Stromal cell of bone marrow (primary cell): ENCODE measurements around the gene RGS7.
"Not testable (repeated sequence)": the region's sequence is repeated elsewhere in the genome, so short reads cannot be mapped to it uniquely, and the experiment has no call there.

ENCODE experiments used
- DNase-seq: peaks from one replicate; pipeline ENCODE4 v3.0.0-alpha.2; 2012; ENCODE audit warnings: low read depth

The RGS7 gene

DNA sequence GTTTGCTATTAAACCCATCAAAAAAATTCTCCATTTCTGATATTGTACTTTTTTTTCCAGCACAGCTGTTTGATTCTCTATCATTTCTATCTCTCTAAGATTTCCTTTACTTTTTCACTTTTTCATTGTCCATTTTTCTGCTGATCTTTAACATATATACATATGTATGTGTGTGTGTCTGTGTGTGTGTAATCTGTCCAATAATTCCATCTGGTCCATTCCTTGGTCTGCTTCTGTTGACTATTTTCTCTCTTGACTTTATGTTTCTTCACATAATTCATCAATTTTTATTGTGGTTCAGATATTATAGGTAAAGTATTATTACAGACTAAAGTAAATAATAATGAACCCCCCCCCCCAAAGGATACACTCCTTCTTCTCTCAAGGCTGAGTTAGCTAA lies 84.2 kb downstream of the RGS7 start:
- no peak for DNase-seq

- no peak for DNase-seq
Observed at GRCh38 chr1:241271427-241271826, 85.6 kb downstream of the RGS7 start.

GRCh38 chr1:241270016-241270415 lies 87.0 kb downstream of the RGS7 start:
- no peak for DNase-seq

- DNase-seq: no peak
Observed at GRCh38 chr1:241269116-241269515, 87.9 kb downstream of the RGS7 start.

- DNase-seq: peak; percentile 24
Observed at GRCh38 chr1:241266121-241266520, 90.9 kb downstream of the RGS7 start.

DNA sequence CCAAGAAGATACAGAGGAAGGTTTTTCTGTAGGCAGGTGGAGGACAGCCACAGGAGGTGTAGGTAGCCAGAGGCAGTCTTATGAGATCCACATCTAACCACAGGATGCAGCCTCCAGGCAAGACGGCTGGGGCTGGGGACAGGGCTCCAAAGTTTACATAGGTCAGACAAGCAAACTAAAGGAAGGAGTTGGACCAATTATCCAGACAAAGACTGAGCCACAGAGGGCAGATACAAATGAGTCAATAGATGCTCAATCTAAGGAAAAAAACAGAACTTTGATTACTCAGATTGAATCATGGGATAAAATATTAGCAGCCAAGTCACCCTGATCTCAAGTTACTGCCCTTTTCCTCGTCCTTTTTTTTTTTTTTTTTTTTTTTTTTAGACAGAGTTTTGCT lies 91.6 kb downstream of the RGS7 start:
- DNase-seq: peak; percentile 36

GRCh38 chr1:241263346-241263745 lies 93.7 kb downstream of the RGS7 start:
- DNase-seq: no peak

GRCh38 chr1:241253471-241253870 lies 103.5 kb downstream of the RGS7 start:
- DNase-seq: peak; percentile 25

GRCh38 chr1:241250465-241250864 lies 106.5 kb downstream of the RGS7 start:
- no peak for DNase-seq

DNA sequence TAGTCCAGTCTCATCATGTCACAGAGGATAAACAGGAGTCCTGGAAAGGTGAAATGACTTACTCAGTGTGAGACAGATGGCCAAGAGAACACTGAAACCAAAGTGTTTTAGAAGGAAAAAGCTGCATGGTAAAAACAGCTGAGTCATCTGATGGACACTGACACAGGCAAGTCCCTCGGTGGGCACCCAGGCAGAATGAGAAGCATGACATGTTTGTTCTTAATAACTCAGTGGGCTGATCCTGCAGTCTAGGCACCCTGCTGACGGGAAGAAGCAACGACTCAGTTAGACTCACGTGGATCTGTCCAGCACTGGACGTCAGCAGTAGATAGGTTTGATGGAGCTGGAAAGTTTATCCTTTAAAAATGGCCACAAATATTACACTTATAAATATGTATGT lies 116.9 kb downstream of the RGS7 start:
- DNase-seq: no peak

DNA sequence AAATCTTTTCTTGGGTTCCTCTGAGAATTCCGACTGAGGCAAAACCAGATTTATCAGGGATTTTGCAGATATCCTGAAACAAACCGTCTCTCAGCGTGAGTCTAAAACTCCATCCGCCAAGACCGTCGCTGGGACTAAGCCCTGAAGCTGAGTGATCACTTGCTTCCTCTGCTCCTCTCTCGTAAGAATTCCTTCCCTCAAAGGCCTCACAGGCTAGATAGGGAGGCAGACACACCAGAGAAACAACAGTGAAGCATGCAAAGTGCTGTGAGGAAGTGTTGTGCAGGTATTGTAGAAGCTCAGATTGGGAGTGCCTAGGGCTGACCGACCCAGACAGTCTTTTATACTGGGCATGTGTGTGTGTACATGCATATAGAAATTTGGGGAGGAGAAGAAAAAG lies 119.1 kb downstream of the RGS7 start:
- no peak for DNase-seq

DNA sequence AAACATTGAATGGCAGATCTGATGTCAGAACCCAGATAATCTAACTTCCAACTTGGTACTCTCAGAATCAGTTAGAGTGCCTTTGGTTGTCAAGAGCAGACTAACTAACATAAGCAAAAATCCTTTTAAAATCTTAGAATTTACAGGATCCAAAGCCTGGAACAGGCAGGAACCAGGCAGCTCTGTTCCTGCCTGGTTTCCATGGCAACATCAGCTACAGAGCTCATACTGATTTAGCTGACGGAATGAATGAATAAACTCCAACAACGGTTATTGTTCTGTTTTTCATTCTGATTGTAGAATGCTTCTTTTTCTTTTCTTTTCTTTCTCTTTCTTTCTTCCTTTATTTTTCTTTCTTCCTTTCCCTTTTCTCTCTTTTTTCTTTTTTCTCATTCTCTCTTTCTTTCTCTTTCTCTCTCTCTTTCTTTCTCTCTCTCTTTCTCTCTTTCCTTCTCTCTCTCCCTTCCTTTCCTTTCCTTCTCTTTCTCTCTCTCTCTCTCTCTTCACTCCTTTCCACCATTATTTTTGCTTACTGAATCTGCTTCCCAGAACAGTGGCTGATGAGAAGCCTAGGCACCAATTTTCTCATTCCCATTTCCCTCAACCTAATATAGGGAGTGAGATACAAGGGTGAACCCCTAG lies 121.6 kb downstream of the RGS7 start:
- no peak for DNase-seq

- DNase-seq: no peak
Observed at GRCh38 chr1:241229711-241230110, 127.3 kb downstream of the RGS7 start.

DNA sequence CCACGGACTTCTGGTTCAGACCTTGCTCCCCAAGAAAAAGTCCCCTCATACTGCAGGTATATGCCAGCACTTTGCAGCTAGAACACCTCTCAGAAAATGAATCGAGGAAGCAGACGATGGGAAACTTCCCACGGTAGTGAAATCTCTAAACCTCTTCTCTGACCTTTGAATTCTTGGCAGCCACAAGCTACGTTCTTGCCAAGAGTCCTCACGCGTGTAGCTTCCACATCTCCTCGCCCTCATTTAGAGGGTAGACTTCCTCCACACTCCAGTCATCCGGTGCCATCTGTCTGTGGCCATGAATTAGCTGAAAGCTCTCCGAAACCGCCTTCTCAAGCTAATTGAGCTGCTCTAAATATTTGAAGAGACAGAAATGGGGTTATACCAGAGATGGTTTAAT lies 127.8 kb downstream of the RGS7 start:
- DNase-seq: no peak

DNA sequence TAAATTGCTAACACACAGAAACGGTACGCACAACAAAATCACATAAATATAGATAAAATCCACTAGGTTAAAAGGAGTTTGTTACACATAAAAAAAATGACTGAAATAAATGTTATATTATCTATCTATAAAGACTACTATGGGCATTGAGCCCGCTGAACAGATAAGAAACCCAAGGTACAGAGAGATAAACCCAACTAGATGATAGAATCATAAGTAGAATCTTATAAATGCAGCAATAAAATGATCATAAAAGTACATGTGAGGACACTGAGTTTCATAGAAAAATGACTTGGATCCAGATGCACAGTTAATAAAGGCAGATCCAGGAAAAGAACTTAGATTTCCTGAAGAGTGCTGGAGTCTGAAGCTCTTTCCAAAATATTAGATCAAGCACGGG lies 128.7 kb downstream of the RGS7 start:
- DNase-seq: no peak

- no peak for DNase-seq
Observed at GRCh38 chr1:241225741-241226140, 131.3 kb downstream of the RGS7 start.

DNA sequence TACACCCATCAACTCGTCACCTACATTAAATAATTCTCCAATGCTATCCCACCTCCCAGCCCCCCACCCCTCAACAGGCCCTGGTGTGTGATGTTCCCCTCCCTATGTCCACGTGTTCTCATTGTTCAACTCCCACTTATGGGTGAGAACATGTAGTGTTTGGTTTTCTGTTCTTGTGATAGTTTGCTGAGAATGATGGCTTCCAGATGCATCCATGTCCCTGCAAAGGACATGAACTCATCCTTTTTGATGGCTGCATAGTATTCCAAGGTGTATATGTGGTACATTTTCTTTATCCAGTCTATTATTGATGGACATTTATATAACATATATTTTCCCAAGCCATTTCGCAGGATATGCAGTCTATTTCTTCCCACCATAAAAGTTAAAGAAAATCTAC lies 132.8 kb downstream of the RGS7 start:
- DNase-seq: not testable (repeated sequence)

DNA sequence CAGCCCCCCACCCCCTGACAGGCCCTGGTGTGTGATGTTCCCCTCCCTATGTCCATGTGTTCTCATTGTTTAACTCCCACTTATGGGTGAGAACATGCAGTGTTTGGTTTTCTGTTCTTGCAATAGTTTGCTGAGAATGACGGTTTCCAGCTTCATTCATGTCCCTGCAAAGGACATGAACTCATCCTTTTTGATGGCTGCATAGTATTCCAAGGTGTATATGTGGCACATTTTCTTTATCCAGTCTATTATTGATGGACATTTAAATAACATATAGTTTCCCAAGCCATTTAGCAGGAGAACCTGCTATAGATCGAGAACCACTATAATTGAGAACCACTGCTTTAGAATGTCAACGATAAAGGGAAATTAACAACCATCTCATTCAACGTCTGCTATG lies 134.2 kb downstream of the RGS7 start:
- not testable (repeated sequence) for DNase-seq

- DNase-seq: no peak
Observed at GRCh38 chr1:241221319-241221718, 135.7 kb downstream of the RGS7 start.

GRCh38 chr1:241220913-241221312 lies 136.1 kb downstream of the RGS7 start:
- DNase-seq: not testable (repeated sequence)

DNA sequence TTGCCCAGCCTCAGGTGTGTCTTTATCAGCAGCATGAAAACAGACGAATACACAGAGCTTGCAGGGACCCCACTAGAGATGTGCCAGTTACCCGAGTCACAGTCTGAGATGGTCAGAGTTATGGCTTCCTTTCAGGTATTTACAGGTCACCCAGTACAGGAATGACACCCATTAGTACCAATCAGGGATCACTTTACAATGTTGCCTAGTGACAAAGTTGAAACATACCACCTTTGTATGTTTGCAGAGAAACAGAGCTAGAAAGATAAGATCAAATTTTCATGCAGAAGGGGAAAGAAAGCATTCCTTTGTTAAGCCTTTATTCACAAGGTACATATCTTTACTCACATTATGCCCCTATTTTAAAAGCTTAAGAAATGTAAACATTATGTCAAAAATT lies 137.6 kb downstream of the RGS7 start:
- no peak for DNase-seq

DNA sequence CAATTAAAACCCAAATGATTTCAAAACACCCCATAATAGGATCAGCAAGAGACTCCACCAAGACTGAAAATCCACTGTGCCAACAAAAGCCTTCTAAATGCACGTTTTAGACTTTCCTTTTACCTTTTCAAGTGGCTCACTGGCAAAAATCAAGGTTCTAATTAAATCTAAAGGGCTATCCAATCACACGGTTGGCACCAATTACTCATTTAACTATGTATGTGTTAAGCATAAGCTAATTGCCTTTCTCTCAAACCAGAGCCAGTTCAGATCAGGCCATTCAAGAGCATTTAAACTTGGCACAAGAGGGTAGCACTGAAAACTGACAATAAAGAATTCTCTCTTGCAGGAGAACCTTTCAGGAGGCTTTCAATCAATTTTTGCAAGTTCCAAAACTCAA lies 139.5 kb downstream of the RGS7 start:
- no peak for DNase-seq

DNA sequence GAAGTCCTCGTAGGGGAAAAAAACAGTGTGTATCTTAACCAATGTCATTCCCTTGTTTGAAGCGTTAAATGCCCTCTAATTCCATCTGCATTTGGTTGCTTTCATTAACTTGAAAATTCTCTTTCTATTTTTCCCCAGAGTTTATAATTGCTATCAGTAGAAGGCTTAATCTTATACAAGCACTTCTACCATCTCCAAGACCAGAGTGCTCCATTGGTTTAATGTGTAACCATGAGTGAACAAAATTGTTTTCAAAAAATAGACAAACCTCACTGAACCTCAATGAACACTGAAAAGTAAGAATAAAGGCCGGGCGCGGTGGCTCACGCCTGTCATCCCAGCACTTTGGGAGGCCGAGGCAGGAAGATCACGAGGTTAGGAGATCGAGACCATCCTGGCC lies 141.3 kb downstream of the RGS7 start:
- no peak for DNase-seq

DNA sequence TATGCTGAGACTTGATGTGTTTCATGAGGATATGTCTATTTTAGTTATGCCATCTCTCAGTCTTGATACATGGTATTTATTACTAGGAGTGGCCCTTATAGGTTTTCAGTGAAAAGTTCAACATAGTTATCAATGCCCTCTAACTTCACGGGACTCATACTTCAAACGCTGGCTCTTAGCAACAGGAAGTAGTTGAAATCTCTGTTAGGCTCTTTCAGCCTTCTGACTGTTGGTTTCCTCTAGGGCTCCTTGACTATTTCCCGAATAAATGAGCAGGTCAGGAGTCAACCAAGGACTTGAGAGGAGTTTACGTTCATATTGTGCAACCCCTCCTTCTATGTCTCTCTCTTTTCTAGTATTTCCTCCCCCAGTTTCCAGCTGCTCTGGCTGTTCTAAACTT lies 141.8 kb downstream of the RGS7 start:
- DNase-seq: no peak

DNA sequence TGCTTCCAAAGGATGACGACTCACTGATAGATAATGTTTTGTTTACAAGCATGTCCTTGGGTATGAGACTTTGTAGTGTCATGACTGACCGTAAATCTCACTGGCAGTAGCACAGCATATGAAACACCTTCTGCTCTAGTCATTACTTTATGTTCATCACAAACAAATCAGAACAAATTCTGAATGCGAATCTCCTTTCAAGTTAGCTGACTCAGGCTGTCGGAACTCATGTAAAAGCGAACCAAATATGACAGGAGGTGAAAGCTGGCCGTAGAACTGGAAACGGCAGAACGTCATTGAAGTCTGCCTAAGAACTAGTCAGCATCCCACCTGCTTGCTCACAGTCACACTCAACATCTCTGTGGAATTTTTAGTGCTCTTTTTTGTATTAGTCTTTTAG lies 143.9 kb downstream of the RGS7 start:
- DNase-seq: no peak
